Adrenal gland (tissue), 12 donors: ENCODE measurements around the gene BCL2. TPM values are rescaled to one million over a fixed set of nuclear protein-coding genes. Genes with fewer than 3 reads are reported as not detected.

ENCODE experiments used
- DNase-seq, 7 donors: peaks; one replicate each; pipeline ENCODE4 v3.0.0-alpha.2; 2019 to 2020
- H3K27ac ChIP-seq, 5 donors: fragments of 200-600 bp; sonication (generic) in 4 of 5; 1 replicate in 3 of 5; 2 replicates in 2 of 5; pipeline versions ENCODE4 v1.5.1 to v1.8.0; 2016 to 2020; ENCODE audit warnings: mild to moderate bottlenecking in 1 of 5
- H3K27me3 ChIP-seq: fragments of 200-600 bp; 2 replicates; pipeline ENCODE4 v1.8.0; 2021
- H3K36me3 ChIP-seq, 2 donors: fragments of 200-600 bp; replicated peaks in 1 of 2; 1 replicate in 1 of 2; 2 replicates in 1 of 2; pipeline versions ENCODE4 v1.5.1 to v1.8.0; 2018 to 2022
- H3K4me1 ChIP-seq, 2 donors: fragments of 200-600 bp; replicated peaks in 1 of 2; 1 replicate in 1 of 2; 2 replicates in 1 of 2; pipeline versions ENCODE4 v1.5.1 to v1.8.0; 2018 to 2021
- H3K4me3 ChIP-seq, 4 donors: fragments of 200-600 bp; sonication (generic) in 3 of 4; one replicate each; pipeline ENCODE4 v1.5.1; 2016 to 2018
- H3K9me3 ChIP-seq, 3 donors: fragments of 200-600 bp; sonication (generic) in 1 of 3; replicated peaks in 1 of 3; 1 replicate in 2 of 3; 2 replicates in 1 of 3; pipeline versions ENCODE4 v1.5.1 to v1.8.0; 2016 to 2021
- CTCF ChIP-seq, 6 experiments: fragments of 450-650 bp in 4 of 6; fragments of 200-600 bp in 2 of 6; sonication (generic) in 1 of 6; IDR thresholded peaks; 1 replicate in 5 of 6; 2 replicates in 1 of 6; pipeline versions ENCODE4 v1.5.1 to v1.8.0; 2016 to 2021; ENCODE audit warnings: antibody characterized with exemption in 6 of 6, mild to moderate bottlenecking in 2 of 6, moderate library complexity in 1 of 6
- POLR2A ChIP-seq, 2 donors: fragments of 450-650 bp; IDR thresholded peaks; one replicate each; pipeline ENCODE4 v1.6.1; 2017; ENCODE audit warnings: antibody characterized with exemption in 2 of 2, mild to moderate bottlenecking in 2 of 2, moderate library complexity in 1 of 2
- WGBS, 4 donors: extraction: QIAGEN DNeasy Blood & Tissue Kit in 2 of 4; methylation state at CpG; one replicate each; pipeline versions ENCODE4 v1.1.5 to v1.1.7; 2013 to 2017; 5-methylcytosine and 5-hydroxymethylcytosine counted together
- intact Hi-C, 2 donors: fragments of 100-400 bp; cut with DNase I; formaldehyde crosslinking; loops; one replicate each; pipeline versions ENCODE4 v1.14.1 to v1.15.0; 2022 to 2023
- polyA plus RNA-seq, 3 donors: library from polyadenylated mRNA; stranded (reverse); fragments of 200-250 nt in 2 of 3; fragments of 350-450 nt in 1 of 3; fragmentation: Illumina TruSeq in 1 of 3; extraction: RNeasy Lipid Tissue Mini Kit (QIAGEN cat#74804) in 1 of 3; gene quantifications; one replicate each; pipeline ENCODE4 v1.2.3, GENCODE V29; 2013 to 2014
- total RNA-seq, 9 donors: library from RNA; depleted of rRNA in 4 of 9; stranded (reverse); fragments of >200 nt in 4 of 9; fragments of 120-200 nt in 1 of 9; fragmentation: NEBNext Ultra II Directional in 1 of 9; extraction: Animal tissue kit (Norgen Biotek cat#: 25700) in 1 of 9; gene quantifications; one replicate each; pipeline versions ENCODE4 v1.1.0 to v1.2.4, GENCODE V29; 2013 to 2023
- donor health status: healthy with polysubstance abuse.
- donor health status: Bipolar disorder and iron deficiency.
- donor health status: DM: yes; HTN: yes; CAD: no.
- donor health status: DM: no; HTN: no; CAD: no.
- donor health status: DM: no; HTN: no; CAD: no.
- donor health status: DM: yes; HTN: yes; CAD: no.

The BCL2 gene
- total and polyA plus RNA-seq, 12 donors: 0.85 to 7.7 (median 3.4) TPM

GRCh38 chr18:63161761-63162195 is 157.8 kb downstream of the BCL2 start:
- Histone ChIP-seq H3K36me3 (no peaks in the 10 kb centered on the region), H3K4me1 (peaks cover 7 to 20% of the 10 kb centered on the region in 2 donors), H3K27ac (peak overlapping the region in 2 of 5 donors; percentile 53 to 59), H3K4me3 (no peak overlapping the region), H3K27me3 (no peaks in the 10 kb centered on the region), H3K9me3 (no peaks in the 10 kb centered on the region)
- TF ChIP-seq CTCF (IDR thresholded peaks at IDR 0.05) (no peak), POLR2A (IDR thresholded peaks at IDR 0.05) (peak in 1 of 2 donors; percentile 25)
- intact Hi-C loops: no loop called here
- 14 to 21% (median 17%) methylated on average over 7 of the region's 7 CpGs for WGBS, 4 donors
- DNase-seq: peak; percentile 58 to 84 (median 82)

GRCh38 chr18:63161032-63161760 is 158.4 kb downstream of the BCL2 start:
- Histone ChIP-seq H3K4me3 (no peak overlapping the region), H3K27me3 (no peaks in the 10 kb centered on the region), H3K36me3 (no peaks in the 10 kb centered on the region), H3K4me1 (peaks cover 7 to 20% of the 10 kb centered on the region in 2 donors), H3K27ac (peak overlapping the region in 2 of 5 donors; percentile 53 to 59), H3K9me3 (no peaks in the 10 kb centered on the region)
- no peak for DNase-seq
- WGBS, 4 donors: 69 to 81% (median 78%) methylated on average over 7 of the region's 7 CpGs
- TF ChIP-seq POLR2A (IDR thresholded peaks at IDR 0.05) (no peak), CTCF (IDR thresholded peaks at IDR 0.05) (no peak)
- intact Hi-C loops: no loop called here

- Histone ChIP-seq H3K27ac (no peak overlapping the region), H3K27me3 (no peaks in the 10 kb centered on the region), H3K9me3 (no peaks in the 10 kb centered on the region), H3K4me1 (peaks cover 7 to 20% of the 10 kb centered on the region in 2 donors), H3K4me3 (no peak overlapping the region), H3K36me3 (no peaks in the 10 kb centered on the region)
- intact Hi-C loops: no loop called here
- DNase-seq: no peak
- WGBS, 4 donors: 82 to 90% (median 87%) methylated on average over 13 of the region's 13 CpGs
- no peak for TF ChIP-seq CTCF (IDR thresholded peaks at IDR 0.05)
- no peak for TF ChIP-seq POLR2A (IDR thresholded peaks at IDR 0.05)
Observed at GRCh38 chr18:63160172-63160995, 159.2 kb downstream of the BCL2 start.

- peaks cover 7 to 20% of the 10 kb centered on the region in 2 donors for H3K4me1 ChIP-seq
- no peak overlapping the region for H3K4me3 ChIP-seq
- no peak overlapping the region for H3K27ac ChIP-seq
- 88 to 96% (median 91%) methylated on average over 9 of the region's 9 CpGs for WGBS, 4 donors
- intact Hi-C loops: loop anchor here in 1 of 2 donors (10.0 kb wide), 1 partner anchor 145 kb away; no protein-coding TSS in a partner anchor
- TF ChIP-seq CTCF (IDR thresholded peaks at IDR 0.05): no peak
- no peak for TF ChIP-seq POLR2A (IDR thresholded peaks at IDR 0.05)
- no peaks in the 10 kb centered on the region for H3K9me3 ChIP-seq
- no peaks in the 10 kb centered on the region for H3K36me3 ChIP-seq
- DNase-seq: no peak
- H3K27me3 ChIP-seq: no peaks in the 10 kb centered on the region
Observed at GRCh38 chr18:63159590-63159989, 160.0 kb downstream of the BCL2 start.
